Umbilical cord (tissue), 2 donors: ENCODE results near the gene DDX49. TPM values are rescaled to one million over a fixed set of nuclear protein-coding genes. Genes with fewer than 3 reads are reported as not detected.
"Not testable (repeated sequence)": the region's sequence is repeated elsewhere in the genome, so short reads cannot be mapped to it uniquely, and the experiment has no call there.

Source experiments
- DNase-seq: peaks from one replicate; pipeline ENCODE4 v3.0.0-alpha.2; 2015; ENCODE audit warnings: low spot score
- total RNA-seq: library from RNA; depleted of rRNA; stranded (reverse); fragments of >200 nt; gene quantifications from one replicate; pipeline ENCODE4 v1.2.3, GENCODE V29; 2014; ENCODE audit warnings: low replicate concordance; ENCODE audit not compliant: insufficient read depth

The DDX49 gene
- total RNA-seq, 1 donor from 2014 or later, result 39.5 TPM

DNA sequence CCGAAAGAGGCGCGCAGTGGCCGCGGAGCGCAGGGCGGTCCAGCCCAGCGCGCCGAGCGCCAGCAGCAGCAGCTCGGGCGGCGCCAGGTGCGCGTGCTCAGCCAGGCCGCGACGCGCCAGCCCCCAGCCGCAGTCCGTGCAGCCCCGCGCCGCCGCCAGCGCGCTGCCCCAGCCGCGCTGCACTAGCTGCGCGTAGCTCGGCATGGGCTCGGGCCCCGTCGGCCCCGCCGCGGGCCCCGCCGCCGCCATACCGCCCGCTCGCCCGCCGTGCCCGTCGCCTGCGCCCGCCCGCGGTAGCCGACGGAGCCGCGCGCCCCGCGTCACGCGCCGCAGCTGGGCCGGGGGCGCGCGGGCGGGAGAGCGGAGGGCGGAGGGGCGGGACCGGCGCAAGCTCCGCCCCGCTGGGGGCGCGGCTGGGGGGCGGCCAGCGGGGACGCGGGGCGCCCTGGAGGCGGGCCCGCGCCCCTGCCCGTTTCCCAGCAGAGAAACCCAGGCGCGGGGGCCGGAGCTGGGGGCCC, 23.6 kb upstream of the DDX49 start, which contains the start of gene CERS1:
TSS of gene CERS1 (minus strand) at position 335 of the 518 bp plus-strand sequence. CDS start at position 249, 86 bp downstream.
- DNase-seq, result no peak

GRCh38 chr19:18896421-18896841, 23.1 kb upstream of the DDX49 start:
- no peak for DNase-seq

- no peak for DNase-seq
These were observed 22.2 kb upstream of the DDX49 start for GRCh38 chr19:18897094-18898029.

- DNase-seq, result no peak
These were observed 21.4 kb upstream of the DDX49 start for GRCh38 chr19:18898081-18898606.

GRCh38 chr19:18898607-18899408, 20.7 kb upstream of the DDX49 start:
- DNase-seq, result no peak

GRCh38 chr19:18899624-18900560, 19.6 kb upstream of the DDX49 start:
- DNase-seq, result no peak

DNA sequence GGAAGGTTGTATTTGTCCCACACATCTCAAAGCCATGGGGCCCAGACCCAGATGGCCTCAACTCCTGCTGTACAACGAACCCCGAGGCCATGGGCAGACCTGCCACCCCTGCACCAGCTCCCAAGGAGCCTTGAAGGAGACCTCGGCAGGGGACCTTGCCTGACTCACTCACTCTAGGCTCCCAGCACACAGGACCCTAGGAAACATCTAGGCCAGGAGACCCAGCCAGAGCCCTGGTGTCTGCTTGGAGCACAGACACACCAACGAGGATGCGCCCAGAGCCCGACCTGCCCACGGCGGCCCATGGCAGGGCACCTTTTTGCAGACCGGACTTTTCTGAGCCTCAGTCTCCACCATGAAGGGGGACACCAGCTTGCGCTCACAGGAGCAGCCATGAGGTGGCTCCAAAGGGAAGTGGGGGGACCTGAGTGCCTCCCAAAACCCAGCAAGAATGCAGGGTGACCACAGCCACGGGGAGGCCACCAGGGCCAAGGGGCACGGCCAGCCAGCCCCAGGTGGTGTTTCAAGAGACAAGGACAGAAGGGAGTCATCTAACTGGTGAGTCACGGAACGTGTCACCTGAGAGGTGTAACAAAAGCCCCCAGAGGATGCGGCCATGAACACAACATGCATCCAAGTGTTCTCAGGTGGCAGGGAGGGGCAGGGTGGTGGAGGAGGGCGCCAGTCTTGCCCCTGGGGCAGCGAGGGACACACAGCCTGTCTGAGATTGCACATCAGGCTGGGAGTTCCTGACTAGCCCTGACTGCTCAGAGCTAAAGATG, 18.6 kb upstream of the DDX49 start:
- DNase-seq, result no peak

- no peak for DNase-seq
These were observed 18.0 kb upstream of the DDX49 start for GRCh38 chr19:18901491-18901890.

DNA sequence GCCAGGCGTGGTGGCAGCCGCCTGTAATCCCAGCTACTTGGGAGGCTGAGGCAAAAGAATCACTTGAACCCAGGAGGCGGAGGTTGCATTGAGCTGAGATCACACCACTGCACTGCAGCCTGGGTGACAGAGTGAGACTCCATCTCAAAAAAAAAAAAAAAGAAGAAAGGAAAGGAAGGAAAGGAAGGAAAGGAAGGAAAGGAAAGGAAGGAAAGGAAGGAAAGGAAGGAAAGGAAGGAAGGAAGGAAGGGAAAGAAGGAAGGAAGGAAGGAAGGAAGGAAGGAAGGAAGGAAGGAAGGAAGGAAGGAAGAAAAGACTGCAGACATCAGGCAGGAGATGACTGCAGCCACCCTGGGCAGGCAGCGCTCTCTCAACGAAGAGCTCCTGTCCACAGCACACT, 17.0 kb upstream of the DDX49 start:
- DNase-seq, result not testable (repeated sequence)

DNA sequence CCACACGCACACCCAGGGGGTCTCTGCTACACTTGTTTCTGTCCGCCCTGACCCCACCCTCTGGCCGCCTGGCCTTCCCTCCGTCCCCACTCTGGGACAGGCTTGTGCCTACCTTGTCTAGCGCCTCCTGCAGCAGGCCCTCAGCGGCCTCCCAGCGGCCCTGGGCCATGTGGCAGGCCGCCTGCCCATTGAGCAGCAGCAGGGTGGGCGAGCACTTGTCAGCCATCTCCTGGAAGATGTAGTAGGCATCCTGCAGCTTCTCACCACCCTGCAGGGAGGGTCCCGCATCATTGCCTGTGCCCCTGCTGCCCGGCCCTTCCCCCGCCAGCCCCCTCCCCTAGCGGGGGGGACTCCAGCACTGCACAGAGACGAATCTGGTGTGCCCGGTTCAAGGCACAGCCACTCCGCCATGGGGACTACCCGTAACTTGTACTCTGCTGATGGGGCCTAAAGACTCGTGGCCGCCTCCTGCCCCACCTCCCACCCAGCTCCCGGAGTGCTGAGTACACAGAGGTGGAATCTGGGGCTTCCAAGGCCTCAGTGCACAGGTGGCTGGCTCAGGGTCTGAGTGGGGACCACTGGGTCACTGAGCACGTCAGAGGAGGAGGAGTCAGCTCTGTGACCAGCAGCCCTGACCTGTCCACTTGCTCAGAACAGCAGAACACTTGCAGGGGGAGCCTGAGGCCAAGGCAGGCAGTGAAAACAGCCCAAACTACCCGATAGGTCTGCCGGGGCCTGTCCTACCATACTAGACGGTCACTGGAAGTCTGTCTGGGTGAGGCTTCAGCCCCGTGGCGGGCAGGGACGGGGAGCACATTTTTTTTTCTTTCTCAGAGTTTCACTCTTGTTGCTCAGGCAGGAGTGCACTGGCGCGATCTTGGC, 16.1 kb upstream of the DDX49 start:
- no peak for DNase-seq

DNA sequence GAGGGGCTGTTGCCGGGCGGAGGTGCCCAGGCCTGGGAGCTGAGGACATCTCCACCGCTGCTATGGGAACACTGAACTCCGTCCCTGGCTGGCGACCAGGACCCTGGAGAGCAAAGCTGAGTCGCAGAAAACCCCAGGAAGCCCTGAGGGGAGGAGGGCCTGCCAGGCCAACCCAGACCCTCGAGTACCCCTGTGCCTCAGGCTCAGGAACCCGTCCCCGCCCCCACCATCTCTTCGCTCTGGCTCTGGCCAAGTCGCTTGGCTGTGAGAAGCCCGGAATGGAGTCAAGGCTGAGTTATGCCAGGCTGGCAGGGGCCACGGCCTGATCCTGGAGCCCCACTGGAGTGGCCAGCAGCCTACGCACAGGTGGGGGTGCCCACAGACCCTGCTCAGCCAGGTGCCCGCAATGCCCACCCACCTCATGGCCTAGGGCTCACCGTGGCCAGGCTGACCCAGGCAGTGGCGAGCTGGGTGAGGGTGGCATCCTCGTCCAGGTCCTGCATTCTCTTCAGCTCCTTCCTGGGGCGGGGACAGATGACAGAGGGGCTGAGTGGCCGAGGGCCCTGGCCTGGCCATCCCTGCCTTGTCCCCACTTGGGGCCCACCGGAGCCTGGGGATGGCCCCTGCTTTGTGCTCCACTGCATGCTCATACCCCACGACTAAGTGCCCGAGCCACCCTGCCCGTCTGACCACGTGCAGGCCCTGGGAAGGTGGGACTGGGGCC, 15.0 kb upstream of the DDX49 start:
- no peak for DNase-seq

DNA sequence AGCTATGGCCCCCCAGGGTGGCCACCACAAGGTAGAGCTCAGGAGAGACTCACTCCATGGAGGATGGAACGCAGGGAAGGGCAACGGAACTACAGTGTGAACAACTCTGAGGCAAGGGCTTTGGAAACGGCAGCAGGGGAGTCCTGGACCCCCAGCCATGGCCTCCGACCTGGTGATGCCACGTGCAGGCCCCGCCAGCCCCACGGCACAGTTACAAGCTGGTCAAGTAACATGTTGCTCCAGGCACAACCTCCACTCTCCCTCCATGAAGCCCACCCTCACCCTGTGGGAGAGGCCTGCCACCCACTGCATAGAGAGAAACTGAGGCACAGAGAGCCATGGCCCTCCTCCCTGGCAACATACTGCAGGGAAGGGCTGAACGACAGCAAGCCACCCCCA, 14.5 kb upstream of the DDX49 start:
- DNase-seq, result no peak

DNA sequence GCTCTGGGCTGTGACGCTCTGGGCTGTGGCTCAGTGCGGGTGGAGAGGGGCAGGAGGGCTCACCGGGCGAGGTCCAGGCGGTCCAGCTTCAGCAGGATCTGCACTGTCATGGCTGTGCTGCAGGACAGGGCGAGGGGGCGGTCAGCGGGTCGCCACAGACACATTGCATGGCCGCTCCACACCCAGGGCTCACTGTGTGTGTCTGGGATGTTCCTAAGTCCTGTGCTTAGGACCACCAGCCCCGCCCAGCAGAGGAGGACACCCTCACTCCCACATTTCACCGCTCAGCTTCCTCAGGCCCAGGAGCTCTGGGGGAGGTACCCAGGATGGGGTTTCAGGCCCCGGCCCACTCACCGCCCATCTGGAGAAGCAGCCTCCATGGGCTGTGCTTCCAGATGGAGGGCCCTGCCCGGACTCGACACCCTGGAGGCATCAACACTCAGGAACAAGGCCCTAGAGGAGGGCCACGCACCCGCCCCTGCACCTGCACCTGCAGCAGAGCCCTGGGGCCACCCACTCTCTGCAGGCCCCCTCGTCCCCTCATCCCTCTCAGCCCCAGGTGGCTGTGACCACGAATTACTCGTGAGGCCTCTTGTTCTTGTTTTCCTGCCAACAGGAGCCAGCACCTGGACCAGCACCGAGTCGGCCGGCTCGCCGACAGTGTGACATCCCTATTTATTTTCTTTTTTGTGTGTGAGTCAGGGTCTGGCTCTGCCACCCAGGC, 13.8 kb upstream of the DDX49 start:
- no peak for DNase-seq

DNA sequence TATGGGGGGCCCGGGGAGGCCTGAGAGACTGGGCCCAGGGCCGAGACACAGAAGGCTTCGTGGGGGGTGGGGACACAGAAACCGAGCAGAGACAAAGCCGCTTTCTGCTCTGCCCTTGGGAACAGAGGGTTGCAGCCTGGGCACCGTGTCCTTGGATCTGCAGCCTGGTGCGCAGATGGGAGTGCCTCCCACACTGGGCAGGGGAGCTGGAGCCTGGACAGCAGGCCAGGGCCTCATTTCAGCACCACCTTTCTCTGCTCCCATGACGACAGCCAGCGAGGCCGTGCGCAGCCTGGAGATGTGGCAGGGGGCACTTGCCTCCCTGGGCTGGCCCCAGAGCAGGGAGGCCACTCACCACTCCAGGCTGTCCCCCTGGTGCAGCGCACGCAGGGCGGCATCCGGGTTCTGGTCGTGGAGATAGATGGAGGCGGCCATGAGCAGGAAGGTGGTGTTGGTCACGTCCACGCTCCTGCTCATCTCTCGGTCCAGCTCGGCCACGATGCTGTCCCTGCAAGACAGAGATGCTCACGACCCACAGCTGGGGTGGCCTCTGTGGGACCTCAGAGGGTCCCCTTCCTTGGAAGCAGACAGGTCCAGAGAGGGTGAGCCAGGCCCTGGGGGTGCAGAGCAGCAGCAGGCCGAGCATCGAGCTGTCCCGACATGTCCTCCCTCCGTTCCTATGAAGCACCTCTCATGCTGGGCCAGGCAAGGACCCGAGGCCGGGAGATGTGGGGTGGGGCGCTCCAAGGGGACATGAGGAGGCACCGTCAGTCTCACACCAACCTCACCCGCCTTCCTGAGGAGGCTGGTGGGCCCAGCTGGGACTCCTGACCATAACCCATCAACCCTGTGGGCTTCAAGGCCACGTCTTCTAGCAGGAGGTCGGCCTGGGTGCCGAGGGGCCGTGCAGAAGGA, 12.7 kb upstream of the DDX49 start:
- no peak for DNase-seq

DNA sequence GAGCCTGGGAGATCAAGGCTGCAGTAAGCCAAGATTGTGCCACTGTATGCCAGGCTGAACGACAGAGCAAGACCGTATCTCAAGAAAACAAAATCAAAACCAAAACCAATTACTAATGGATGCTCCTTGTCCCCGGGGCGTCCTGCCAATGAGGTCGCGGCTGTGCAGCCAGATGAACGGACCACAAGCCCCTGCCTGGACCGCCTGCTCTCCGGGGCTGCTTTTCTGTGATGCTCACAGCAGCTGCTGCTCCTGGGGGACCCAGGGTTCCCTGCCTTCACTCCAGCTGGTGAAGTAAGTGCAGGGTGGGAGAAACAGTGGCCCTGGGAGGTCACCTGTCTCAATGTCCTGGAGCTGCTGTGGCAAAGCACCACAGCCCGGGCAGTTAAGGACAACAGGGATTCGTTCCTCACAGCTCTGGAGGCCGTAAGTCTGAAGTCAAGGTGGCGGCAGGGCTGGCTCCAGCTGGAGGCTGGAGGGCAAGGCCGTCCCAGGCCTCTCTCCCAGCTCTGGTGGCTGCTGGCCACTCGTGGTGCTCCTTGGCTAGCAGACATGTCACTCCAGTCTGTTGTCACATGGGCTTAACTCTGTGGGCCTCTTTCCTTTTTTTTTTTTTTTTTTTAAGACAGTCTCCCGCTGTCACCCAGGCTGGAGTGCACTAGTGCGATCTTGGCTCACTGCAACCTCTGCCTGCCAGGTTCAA, 10.4 kb upstream of the DDX49 start:
- no peak for DNase-seq

- DNase-seq, result no peak
These were observed 9.5 kb upstream of the DDX49 start for GRCh38 chr19:18910010-18910409.
